ENCODE results near the gene PDK2.

PDK2 gene

DNA sequence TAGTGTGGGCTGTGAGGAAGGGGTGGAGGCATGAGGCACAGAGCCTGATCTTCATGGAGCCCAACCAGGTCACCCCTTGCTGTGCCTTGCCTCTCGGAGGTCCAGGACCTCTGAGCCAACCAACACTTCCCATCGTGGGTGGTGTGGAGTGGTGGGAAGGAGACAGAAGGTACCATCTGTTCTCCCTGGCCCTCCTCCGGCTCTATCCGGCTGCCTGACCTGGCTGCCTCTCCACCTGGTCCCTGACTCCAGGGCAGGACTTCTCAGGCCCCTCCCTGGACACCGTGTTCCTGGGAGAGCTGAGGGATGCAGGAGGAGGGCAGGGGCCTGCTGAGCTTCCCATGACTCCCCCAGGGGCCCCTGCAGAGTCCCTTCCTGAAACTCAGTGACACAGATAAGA lies 3.9 kb downstream of the PDK2 start:
- DNase-seq: no peak

DNA sequence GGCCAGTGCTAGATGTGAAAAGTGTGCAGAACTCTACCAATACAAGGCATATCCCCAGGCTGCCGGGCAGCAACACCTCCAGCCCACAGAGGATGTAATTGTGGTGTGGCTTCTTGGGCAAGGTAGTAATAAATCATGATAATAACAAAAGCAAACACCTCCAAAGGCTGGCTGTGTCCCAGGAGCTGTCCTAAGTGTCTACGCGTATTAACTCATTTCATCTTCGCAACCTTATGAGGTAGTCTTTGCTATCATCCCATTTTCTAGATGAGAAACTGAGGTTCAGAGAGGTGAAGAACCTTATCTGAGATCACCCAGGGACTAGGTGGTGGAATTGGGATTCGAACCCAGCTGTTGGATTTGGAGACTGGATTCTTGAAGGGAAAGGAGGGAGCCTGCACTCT lies 5.3 kb downstream of the PDK2 start:
- no peak for DNase-seq

DNA sequence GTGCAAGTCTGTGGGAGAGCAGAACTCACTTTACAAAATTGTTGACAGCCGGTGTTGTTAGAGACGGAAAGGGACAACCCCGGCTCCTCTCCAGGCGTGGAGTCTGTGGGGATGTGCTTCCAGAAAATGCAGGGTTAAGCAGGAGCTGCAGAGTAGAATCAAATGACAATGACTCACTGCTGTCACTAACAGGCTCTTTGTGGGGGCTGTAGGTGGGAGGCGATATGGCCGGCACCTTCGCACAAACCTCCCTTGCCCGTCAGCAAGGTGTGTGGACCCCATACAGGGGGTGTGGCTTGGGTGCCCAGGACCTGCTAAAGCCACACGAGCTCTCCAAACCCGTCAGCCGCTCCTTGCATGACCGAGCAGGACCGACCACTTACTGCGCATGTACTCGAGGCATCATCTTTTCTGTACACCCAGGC lies 5.8 kb downstream of the PDK2 start:
- no peak for DNase-seq

DNA sequence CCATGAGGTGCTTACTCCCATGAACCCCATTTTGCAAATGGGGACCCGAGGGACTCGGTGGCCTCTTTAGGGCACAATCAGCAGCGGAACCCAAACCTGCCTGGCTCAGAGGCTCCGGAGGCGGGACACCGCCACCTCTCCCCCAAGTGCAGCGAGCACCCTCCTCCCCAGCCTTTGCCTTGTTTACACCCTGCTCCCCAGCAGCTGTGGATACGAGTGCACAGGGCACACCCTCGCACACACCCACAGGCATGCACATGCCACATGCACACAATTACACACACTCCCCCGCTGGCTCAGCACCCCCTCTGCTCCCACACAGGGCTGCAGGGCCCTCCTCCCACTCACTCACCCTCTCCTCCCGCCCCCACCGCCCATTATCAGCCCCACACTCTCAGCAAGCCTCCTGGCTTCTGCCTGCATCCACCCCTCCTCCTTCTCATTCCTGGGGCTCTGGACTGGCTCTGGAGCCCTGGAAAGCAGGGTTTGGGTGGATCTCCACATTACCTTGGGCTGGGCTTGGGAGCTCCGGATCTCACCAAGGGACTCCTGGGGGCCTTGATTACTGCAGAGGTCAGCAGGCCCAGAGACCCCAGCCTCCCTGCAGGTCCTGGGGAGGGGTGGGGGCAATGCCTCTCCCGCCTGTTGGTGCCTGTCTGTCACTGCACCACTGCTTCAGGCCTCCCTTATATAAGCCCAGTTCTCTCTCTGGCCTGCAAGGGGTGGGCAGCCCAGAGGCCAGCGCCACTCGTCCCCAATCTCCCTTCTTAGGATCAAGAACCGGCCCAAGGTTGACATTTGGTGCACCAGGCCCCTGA lies 6.4 kb downstream of the PDK2 start:
- DNase-seq: peak; percentile 76

DNA sequence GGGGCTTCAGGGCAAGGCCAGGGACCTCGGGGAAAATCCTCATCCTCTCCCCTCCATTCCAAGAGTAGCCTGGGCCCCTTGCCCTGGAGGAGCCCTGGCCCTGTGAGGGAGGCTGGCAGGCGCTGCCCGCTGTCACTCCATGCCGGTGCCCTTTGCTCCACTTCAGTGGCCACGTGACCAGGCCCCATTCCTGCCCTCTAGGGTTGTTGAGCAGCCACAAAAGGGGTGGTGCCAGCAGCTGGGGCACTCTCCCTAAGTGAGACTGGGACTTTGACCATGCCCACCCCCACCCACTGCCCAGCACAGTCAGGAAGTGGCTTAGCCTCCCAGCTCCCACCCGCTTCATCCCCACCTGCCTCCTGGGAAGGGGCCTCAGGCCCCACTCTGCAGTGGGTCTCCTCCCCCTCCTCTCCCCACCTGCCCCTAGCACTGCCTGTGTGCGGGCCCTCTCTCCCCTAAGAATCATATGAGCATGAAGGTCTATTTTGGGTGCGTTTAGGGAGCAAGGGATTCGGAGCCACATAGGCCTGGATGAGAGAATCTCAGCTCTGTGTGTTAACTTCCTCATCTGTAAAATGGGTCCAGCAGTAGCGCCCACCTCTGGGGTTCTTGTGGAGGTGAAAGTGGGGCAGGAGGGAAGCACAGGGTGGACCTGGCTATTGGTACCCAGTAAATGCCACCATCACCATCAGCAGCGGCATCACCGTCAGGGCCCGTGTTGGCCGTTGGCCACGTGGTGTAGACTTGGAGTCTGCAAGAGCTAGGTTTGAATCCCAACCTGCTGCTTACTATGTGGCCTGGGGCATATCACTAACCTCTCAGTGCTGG lies 7.2 kb downstream of the PDK2 start:
- no peak for DNase-seq

DNA sequence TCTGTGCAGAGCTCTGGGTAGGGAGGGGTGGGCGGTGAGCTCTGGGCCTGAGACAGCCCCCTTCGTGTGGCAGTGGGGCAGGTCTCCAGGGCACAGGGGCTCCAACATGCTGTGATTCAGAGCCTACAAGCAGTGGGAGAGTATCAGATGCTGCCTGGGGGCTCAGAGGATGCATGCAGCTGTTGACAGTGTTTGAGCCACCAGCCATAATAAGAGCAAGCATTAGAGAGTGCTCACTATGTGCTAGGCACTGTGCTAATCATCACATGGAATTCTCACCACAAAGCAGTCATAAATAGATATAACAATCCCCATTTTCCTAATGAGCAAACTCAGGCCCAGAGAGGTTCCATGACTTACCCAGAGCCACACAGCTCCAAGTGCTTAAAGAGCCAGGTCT lies 8.1 kb downstream of the PDK2 start:
- no peak for DNase-seq

DNA sequence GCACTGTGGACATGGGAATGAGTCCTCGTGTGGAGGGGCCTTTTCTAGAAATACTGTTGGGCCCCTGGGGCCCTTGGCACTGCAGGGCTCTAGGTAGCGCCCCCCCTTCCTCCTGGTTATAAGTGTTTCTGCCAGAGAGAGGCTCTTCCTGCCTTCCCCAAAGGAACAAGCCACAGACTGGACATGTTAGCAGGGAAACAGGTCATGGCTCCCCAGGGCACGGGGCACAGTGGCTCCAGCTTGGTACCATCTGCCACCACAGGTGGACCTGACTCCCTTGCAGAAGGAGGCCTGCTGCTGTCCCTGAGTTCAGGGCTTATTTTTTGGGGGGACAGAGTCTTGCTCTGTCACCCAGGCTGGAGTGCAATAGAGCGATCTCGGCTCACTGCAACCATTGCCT lies 8.8 kb downstream of the PDK2 start:
- no peak for DNase-seq

DNA sequence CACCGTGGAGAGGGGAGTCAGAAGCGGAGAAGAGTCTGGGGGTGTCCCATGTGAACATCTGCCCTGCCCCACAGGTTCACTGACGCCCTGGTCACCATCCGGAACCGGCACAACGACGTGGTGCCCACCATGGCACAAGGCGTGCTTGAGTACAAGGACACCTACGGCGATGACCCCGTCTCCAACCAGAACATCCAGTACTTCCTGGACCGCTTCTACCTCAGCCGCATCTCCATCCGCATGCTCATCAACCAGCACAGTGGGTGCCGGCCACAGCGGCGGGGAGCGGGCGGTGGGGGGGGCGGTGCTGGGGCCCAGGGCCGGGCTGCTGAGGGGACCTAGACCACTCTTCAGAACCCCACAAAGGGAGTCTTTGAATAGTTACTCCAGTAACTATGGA lies 10.7 kb downstream of the PDK2 start:
- DNase-seq: no peak

DNA sequence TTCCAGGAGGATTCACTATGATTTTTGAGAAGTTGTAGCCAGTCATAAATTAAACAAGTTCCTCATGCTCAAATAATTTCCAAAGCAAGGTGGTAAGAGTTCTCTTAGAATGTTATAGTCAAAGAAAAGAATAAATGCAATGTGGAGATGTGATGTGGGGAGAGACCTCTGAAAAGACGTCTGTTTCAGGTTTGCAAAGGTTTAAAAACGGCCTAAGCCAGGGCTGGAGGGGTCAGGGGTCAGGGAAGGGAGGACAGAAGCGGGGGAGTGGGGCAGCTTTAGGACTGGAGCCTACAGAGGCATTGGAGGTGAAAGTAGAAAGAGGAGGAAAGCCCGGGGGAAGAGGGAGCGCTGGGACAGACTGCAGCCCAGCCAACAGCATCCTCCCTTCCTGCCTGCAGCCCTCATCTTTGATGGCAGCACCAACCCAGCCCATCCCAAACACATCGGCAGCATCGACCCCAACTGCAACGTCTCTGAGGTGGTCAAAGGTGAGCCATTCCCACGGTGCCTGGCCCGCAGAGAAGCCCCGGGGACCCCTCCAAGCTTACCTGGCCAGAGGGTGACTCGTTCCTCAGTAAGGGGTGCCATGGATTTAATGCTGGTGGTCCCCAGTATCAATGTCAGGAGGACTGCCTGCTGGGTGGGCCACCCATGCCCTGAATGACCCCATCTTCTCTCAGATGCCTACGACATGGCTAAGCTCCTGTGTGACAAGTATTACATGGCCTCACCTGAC lies 11.4 kb downstream of the PDK2 start:
- DNase-seq: no peak

DNA sequence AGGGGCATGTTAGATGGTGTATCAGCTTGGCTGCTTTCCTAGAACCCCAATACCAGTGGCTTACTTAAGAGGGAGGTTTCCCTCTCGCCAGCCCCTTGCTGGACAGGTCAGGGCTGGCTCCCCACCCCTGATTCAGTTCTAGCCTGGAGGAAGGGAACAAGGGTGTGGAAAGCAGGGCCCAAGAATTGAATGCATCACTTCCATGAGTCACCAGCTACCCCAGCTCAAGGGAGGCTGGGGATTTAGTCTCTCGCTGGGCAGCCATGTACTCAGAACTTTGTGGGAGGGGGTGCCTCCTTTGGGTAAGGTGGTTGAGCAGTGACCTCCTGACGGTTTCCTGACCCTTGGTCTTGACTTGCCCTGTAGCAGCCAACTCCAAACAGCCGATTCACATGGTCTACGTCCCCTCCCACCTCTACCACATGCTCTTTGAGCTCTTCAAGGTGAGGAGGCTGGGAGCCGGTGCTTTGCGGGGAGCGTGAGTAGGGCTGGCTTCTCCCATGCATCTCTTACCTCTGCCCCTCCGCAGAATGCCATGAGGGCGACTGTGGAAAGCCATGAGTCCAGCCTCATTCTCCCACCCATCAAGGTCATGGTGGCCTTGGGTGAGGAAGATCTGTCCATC lies 12.8 kb downstream of the PDK2 start:
- DNase-seq: no peak

DNA sequence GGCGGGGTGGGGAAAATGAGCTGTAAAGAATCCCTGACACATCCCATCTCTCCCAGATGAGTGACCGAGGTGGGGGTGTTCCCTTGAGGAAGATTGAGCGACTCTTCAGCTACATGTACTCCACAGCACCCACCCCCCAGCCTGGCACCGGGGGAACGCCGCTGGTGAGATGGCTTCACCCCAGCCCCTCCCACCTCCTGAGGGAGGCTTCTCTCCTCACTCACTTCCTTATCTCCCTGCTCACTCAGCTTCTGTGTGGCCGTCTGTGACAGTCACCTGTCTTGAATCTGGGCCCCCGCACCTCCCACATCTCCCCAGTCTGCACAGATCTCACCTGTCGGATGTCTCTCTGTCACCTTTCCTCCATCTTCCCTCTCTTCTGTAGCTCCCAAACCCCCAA lies 13.4 kb downstream of the PDK2 start:
- DNase-seq: no peak

DNA sequence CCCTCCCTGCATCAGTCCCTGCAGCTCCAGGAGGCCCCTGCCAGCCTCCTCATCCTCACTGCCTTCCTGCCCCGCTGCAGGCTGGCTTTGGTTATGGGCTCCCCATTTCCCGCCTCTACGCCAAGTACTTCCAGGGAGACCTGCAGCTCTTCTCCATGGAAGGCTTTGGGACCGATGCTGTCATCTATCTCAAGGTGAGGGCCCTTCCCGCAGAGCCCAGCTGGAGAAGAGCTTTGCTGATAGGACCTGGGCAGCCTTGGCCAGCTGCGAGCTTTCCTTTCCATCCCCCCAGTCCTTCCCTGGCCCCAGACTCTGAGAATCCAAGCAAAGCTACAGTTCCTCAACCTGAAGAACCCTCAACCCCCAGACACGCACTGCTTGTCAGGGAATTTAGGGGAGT lies 14.1 kb downstream of the PDK2 start:
- DNase-seq: no peak

DNA sequence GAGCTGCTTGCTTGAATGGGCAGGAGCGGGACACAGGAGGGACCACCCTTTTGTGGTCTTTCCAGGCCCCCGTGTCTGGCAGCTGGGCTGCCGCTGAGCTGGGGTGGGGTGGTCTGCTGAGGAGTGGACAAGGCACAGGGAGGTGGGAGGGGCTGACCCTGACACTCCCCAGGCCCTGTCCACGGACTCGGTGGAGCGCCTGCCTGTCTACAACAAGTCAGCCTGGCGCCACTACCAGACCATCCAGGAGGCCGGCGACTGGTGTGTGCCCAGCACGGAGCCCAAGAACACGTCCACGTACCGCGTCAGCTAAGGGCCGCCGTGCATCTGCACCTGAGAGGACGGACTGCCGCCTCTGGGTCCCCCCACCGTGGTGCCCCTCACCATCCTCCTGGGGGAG lies 14.6 kb downstream of the PDK2 start:
- DNase-seq: no peak

DNA sequence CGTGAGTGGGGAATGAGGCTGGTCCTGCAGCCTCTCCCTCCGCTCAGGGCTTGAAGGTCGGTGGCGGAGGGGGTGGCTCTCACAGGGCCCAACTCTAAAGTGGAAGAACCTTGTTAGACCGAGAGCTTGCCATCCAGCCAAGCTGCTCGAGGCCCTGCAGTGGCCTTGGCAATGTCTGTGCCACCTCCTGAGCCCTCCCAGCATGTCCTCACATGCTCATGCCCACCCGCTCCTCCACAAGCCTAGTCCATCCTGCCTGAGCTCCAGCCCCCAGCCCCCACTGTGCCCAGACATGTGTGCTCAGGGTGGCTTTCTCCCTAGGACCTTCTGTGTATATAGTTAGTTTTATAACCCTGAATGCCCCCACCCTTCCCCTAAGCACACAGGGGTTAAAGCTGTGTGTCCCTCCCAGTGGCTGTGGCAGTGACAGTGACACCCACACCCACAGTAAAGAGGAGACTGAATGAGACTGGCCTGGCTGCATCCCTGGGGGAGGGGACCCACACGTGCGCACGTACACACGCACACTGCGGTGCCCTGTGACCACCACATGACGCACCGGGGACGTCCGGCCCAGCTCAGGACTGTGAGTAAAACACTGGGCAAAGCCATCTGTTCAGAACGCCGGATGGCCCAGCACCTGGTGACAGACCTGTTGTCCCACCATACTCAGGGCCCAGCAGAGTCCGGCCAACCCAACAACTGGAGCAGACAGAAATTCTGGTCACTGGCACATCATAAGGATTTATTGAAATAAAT lies 15.6 kb downstream of the PDK2 start:
- no peak for DNase-seq

DNA sequence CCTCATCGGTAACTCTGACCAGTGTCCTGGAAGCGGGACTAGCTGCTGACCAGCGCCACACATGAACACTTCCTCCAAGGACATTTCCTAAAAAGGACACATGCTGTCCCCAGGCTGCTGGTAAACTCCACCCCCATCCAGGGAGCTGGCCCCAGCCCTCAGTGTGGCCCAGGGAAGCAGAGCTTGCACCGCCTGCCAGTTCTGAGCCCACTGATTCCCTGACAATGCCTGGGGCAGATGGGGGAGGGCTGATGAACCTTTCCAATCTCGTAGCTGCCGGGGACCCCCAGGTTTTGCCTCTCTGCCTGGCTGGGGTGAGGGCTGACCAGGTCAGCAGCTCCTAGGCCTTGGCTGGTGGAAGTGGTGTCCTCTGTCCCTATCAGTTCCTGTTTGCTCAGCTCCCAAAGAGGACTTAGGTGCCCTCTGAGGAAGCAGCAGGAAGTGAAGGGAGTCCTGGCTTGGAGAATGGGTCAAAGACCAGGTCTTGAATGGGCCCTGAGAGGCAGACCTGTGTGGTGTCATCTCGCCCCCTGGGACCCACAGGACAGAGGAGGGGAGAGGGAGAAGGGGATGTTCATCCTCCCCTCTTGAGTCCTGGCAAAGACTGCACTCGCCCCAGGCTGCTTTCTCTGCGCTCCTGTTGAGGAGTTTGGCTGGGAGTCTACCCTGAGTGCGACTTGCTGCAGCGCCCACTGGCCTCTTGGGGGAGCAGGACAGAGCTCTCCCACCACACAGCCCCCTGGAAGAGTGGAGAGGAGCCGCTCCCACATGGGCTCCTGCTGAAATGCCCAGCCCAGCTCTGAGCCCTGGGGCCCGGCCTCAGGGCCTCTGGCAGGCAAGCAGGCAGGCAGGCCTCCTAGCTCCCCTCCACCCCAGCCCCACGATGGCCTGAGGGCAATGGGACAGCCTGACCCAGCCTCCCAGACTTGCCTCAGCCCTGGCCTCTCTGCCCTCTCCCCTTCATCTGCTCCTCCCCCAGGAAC lies 16.8 kb downstream of the PDK2 start:
- DNase-seq: no peak

DNA sequence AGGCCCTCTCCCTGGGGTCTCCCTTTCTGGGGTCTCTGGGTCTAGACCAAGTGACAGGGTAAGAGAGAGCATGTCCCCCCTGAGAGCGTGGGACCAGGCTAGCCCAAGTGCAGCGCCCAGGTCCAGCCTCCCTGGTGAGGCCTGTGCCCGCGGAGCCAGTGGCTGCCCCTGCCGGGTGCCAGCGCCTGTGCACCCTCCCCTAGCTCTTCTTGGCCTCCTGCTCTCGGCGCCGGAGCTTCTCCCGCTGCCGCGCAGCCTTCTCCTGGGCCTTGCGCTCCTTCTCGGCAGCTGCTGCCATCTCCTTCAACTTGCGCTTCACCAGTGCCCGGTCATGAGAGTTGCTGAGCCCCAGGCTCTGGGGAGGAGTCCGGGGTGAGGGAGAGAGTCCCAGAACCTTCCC lies 17.5 kb downstream of the PDK2 start:
- DNase-seq: no peak

DNA sequence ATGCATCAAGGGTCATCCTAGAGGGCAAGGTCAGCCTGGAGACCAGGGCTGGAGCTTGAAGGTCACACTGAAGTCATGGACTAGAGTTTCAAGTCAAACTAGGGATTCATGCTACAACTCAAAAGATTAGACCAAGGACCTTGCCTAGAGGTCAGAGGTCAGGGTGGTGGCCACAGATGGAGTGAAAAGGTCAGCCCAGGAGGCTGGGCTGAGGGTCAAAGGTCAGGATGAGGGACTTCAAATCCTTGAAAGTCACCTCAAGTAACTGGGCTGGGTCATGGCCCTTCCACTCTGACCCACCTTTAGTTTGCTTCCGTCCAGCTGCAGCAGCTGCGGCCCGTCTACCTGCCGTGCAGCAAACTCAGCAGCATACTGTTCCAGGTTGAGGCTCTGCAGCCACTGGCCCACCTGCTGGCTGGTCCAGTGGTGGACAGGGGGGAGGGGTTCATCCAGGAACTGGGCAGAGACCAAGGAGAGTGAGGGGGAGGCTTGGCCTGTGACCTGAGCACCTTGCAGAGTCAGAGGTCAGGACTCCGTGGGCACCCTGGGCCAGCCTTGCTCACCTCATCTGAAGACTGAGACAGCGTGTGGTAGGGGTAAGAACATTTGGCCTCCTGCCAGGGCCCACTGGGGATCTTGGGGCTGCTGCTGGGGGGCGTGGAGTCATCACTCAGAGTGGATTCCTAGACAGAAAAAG lies 18.6 kb downstream of the PDK2 start:
- no peak for DNase-seq

DNA sequence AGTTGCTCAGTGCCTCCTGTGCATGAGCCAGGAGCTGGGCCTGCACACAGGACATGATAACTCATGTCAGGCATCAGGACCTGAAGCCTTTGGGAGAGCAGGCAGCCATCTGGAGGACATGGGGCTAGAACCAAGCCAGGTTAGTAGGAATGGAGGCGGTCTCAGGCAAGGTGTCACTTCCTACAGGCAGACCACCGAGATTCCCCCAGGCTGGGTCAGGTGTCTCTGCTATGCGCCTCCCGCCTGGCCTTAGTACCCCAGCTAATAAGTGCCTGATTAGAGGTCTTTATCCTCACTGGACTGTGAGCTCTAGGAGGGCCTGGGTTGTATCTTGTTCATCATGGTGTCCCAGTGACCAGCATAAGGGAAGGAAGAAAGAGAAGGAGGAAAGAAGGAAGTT lies 19.2 kb downstream of the PDK2 start:
- no peak for DNase-seq

DNA sequence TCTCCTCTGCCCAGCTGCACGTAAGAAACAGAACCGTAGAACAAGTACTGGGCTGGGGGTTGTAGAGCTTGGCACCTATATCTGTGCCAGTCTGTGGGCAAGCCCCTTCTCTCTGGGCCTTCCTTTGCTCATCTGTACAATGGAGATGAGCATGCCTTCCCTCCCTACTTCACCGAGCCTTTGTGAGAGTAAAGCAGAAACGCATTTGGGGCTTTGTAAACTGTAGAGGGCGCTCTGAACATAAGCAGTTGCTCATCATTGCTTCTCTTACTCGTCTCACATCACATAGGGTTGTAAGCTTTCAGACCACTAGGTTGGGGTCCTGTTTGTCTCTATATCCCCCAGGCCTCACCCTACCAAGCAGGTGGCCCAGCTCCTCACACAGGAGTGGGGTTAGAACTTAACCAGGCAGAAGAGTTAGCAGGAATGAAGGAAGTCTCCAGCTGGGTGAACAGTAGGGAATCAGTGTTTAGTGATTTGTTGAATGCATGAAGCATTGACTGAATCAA lies 19.8 kb downstream of the PDK2 start:
- DNase-seq: no peak

DNA sequence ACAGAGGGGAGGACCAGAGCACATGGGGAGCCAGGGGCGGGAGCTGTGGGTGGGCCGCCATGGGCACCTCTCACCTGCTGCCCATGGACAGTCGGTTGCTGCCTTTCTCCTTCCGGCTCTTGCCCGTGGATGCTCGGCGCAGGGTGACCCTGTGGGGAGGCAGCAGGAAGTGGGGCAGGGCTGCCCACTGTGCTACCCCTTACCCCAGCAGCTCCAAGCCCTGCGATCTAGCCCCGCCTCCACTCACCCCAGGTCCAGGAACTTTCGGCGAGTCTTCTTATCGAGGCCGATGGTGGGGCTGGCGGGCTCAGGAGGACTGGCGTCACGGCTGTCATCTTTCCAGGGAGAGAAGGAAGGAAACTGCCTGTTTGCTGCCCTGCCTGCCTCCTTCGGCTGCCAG lies 20.6 kb downstream of the PDK2 start:
- no peak for DNase-seq
